OCI-LY1 (cell line): ENCODE data around the gene HOXA4.

Experiments
- H2AFZ ChIP-seq: fragments of 200-600 bp; sonication (generic), shearing (Covaris generic); 2 replicates; pipeline ENCODE4 v1.6.0; 2014; ENCODE audit warnings: antibody characterized with exemption, mild to moderate bottlenecking, low read length
- H3F3A ChIP-seq: fragments of 200-600 bp; sonication (generic), shearing (Covaris generic); 2 replicates; pipeline ENCODE4 v1.6.0; 2014; ENCODE audit warnings: mild to moderate bottlenecking, antibody characterized with exemption, low read length, moderate library complexity; ENCODE audit not compliant: insufficient read depth
- H3K27ac ChIP-seq: fragments of 200-600 bp; sonication (generic); 2 replicates; pipeline ENCODE4 v1.5.1; 2014; ENCODE audit warnings: low read length, mixed run types, mild to moderate bottlenecking, low read depth; ENCODE audit not compliant: poor library complexity, severe bottlenecking
- H3K27me3 ChIP-seq: fragments of 200-600 bp; sonication (generic); 2 replicates; pipeline ENCODE4 v1.6.0; 2014; ENCODE audit warnings: antibody characterized with exemption, mild to moderate bottlenecking, low read length, moderate library complexity; ENCODE audit not compliant: insufficient read depth
- H3K36me3 ChIP-seq: fragments of 200-600 bp; sonication (generic); 2 replicates; pipeline ENCODE4 v1.6.1; 2014; ENCODE audit warnings: mild to moderate bottlenecking, antibody characterized with exemption, low read length, moderate library complexity, mixed read lengths; ENCODE audit not compliant: insufficient read depth
- H3K4me1 ChIP-seq: fragments of 200-600 bp; sonication (generic); 2 replicates; pipeline ENCODE4 v1.5.1; 2014; ENCODE audit warnings: mild to moderate bottlenecking, low read length, moderate library complexity; ENCODE audit not compliant: insufficient read depth, severe bottlenecking
- H3K4me2 ChIP-seq: fragments of 200-600 bp; sonication (generic), shearing (Covaris generic); 2 replicates; pipeline ENCODE4 v1.6.1; 2014; ENCODE audit warnings: low read length
- H3K4me3 ChIP-seq: fragments of 200-600 bp; sonication (generic); 2 replicates; pipeline ENCODE4 v1.5.1; 2014; ENCODE audit warnings: low read length, low read depth, mild to moderate bottlenecking, mixed read lengths; ENCODE audit not compliant: poor library complexity, severe bottlenecking
- H3K79me2 ChIP-seq: fragments of 200-600 bp; shearing (Covaris generic); 2 replicates; pipeline ENCODE4 v1.6.1; 2016; ENCODE audit warnings: mixed run types, low read length, mixed read lengths; ENCODE audit not compliant: insufficient read depth
- H3K9ac ChIP-seq: fragments of 200-600 bp; sonication (generic), shearing (Covaris generic); 2 replicates; pipeline ENCODE4 v1.6.1; 2014; ENCODE audit warnings: mild to moderate bottlenecking, low read length, mixed read lengths
- H3K9me2 ChIP-seq: fragments of 200-600 bp; sonication (generic), shearing (Covaris generic); 2 replicates; pipeline ENCODE4 v1.6.1; 2014; ENCODE audit warnings: low read depth, mild to moderate bottlenecking, low read length, mixed read lengths
- H3K9me3 ChIP-seq: fragments of 200-600 bp; shearing (Covaris generic); 2 replicates; pipeline ENCODE4 v1.6.1; 2014; ENCODE audit warnings: low read length, mixed read lengths
- H4K20me1 ChIP-seq: fragments of 200-600 bp; sonication (generic), shearing (Covaris generic); 2 replicates; pipeline ENCODE4 v1.6.0; 2016; ENCODE audit warnings: mild to moderate bottlenecking, low read length; ENCODE audit not compliant: insufficient read depth
- EZH2 ChIP-seq: fragments of 200-600 bp; sonication (generic), shearing (Covaris generic); IDR thresholded peaks from 2 replicates; pipeline ENCODE4 v1.8.0; 2017; ENCODE audit warnings: borderline replicate concordance, mixed run types, mild to moderate bottlenecking, antibody characterized with exemption, low read length, moderate library complexity, mixed read lengths
- TF ChIP-seq, protein P1 (sequence below): fragments of 200-600 bp; sonication (generic), shearing (Covaris generic); IDR thresholded peaks from 2 replicates; pipeline ENCODE4 v1.5.1; 2017; ENCODE audit warnings: mild to moderate bottlenecking, antibody characterized with exemption, low read length, moderate library complexity, mixed read lengths

Gene HOXA4

DNA sequence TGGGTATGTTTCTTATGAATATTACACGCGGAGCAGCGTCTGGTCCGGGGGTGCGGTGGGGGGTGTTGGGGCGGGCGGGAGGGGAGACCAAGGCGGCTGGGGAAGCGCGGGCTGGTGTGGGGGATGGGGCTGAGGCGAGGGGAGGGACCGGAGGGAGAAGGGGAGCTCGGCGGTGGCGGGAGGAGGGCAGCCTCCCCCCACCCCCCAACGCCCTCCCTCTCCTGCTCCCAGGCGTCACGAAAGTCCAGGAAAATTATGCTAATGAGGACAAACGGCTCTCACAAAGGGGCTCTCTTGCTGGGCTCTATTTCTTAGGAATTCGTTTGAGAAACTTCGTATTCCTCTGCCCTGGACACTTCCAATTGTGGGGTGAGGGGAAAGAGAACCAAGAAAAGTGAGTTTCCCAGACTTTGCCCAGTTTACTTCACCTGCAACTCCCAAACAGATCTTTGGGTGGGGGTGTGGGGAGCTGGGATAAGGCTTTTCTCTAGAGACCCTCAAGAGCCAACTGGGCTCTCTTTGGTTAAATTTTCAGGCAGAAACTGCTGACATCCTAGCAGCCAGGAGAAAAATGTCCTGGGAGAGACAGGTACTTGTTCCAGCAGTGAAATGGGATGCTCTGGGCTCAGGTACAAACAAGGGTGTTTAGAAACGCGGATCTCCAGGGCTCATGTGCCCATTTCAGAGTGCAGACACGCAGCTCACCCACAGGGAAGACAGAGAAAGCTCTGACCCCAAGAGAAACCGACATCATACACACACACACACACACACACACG is 16.4 kb downstream of the HOXA4 start:
- Histone ChIP-seq H3K4me2 (no peak overlapping the region), H3K36me3 (no peaks in the 10 kb centered on the region), H3K9me2 (no peaks in the 10 kb centered on the region), H3K27me3 (no peaks in the 10 kb centered on the region), H3K27ac (no peak overlapping the region), H4K20me1 (no peaks in the 10 kb centered on the region), H3K4me1 (no peaks in the 10 kb centered on the region), H3K79me2 (no peaks in the 10 kb centered on the region), H2AFZ (no peak overlapping the region), H3F3A (no peaks in the 10 kb centered on the region), H3K9ac (no peak overlapping the region), H3K4me3 (no peak overlapping the region), H3K9me3 (no peaks in the 10 kb centered on the region)
- TF ChIP-seq, protein P1, sequence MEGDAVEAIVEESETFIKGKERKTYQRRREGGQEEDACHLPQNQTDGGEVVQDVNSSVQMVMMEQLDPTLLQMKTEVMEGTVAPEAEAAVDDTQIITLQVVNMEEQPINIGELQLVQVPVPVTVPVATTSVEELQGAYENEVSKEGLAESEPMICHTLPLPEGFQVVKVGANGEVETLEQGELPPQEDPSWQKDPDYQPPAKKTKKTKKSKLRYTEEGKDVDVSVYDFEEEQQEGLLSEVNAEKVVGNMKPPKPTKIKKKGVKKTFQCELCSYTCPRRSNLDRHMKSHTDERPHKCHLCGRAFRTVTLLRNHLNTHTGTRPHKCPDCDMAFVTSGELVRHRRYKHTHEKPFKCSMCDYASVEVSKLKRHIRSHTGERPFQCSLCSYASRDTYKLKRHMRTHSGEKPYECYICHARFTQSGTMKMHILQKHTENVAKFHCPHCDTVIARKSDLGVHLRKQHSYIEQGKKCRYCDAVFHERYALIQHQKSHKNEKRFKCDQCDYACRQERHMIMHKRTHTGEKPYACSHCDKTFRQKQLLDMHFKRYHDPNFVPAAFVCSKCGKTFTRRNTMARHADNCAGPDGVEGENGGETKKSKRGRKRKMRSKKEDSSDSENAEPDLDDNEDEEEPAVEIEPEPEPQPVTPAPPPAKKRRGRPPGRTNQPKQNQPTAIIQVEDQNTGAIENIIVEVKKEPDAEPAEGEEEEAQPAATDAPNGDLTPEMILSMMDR, result no peak
- TF ChIP-seq EZH2, result no peak

DNA sequence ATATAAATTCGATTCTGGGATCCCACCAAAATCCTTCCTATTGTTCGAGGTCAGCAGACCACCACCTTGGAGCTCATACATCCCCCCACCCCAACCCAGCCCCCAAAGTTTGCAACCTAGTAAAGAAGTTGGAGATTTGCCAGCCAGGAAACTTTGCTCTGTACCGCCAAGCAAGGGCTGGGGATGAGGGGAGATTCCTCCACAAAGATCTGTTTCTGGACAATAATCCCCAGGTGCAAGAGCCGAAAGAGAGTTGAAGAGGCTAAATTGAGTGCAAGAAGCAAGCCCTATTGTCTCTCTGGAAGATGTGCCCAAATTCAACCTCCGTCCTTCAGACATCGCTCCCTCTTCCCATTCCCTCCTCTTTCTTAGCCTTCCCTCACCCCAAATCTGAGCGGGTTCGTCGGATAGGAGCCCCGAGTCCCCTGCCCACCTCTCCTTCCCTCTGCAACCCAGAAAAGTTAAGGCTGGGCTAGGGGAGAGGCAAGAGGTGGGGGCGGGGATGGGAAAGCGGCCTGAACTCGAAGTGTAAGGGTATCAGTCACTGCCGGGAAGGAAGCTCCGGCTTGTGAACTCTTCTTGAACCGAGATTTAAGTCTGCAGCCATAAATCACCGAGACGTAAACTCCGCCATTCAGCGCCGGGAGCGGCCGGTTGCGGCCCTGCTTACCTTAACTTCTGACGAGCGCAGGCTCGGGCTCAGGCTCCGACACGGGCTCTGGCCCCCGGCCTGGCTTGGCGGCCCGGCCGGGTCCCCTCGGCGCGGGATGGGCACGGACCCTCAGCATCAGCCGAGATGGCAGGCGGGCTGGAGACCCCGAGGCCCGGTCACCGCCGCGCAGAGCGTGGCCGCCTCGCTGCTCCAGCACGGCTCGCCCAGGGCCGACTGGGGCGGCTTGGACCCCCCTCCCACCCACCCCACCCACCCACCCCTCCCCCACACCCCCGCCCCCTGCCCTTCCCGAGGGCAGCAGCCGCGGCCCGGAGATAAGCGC is 17.3 kb downstream of the HOXA4 start:
- Histone ChIP-seq H3K79me2 (no peaks in the 10 kb centered on the region), H3K36me3 (no peaks in the 10 kb centered on the region), H3K27ac (no peak overlapping the region), H3K4me2 (no peak overlapping the region), H3K9ac (no peak overlapping the region), H2AFZ (no peak overlapping the region), H3K9me3 (no peaks in the 10 kb centered on the region), H3K4me1 (no peaks in the 10 kb centered on the region), H3K9me2 (no peaks in the 10 kb centered on the region), H3K4me3 (no peak overlapping the region), H3K27me3 (no peaks in the 10 kb centered on the region), H3F3A (no peaks in the 10 kb centered on the region), H4K20me1 (no peaks in the 10 kb centered on the region)
- no peak for TF ChIP-seq EZH2
- TF ChIP-seq, protein P1, result no peak

GRCh38 chr7:27112361-27112760 is 18.2 kb downstream of the HOXA4 start:
- Histone ChIP-seq H3K36me3 (no peaks in the 10 kb centered on the region), H2AFZ (no peak overlapping the region), H3K4me1 (no peaks in the 10 kb centered on the region), H3K9ac (no peak overlapping the region), H3K4me2 (no peak overlapping the region), H3K27ac (no peak overlapping the region), H3K79me2 (no peaks in the 10 kb centered on the region), H3K27me3 (no peaks in the 10 kb centered on the region), H3F3A (no peaks in the 10 kb centered on the region), H3K9me2 (no peaks in the 10 kb centered on the region), H3K4me3 (no peak overlapping the region), H3K9me3 (no peaks in the 10 kb centered on the region), H4K20me1 (no peaks in the 10 kb centered on the region)
- TF ChIP-seq, protein P1, result no peak
- no peak for TF ChIP-seq EZH2
